AG04450 (cell line): Measurements from ENCODE around the gene TTPAL. TPM values are rescaled to one million over a fixed set of nuclear protein-coding genes. Genes with fewer than 3 reads are reported as not detected.

ENCODE experiments used
- CTCF ChIA-PET: fragments of 300-600, 350-600 bp; formaldehyde crosslinking; extraction: SDS; loops from one replicate; lab custom pipeline; 2022; ENCODE audit warnings: antibody characterized with exemption, inconsistent platforms; lab: Charles Lee
- POLR2A ChIA-PET: fragments of 350-600 bp; formaldehyde crosslinking; extraction: SDS; loops from one replicate; lab custom pipeline; 2021; ENCODE audit warnings: antibody characterized with exemption, inconsistent platforms; lab: Yijun Ruan, JAX
- DNase-seq: peaks from one replicate; pipeline ENCODE4 v3.0.0-alpha.2; 2011; ENCODE audit warnings: low read depth, low spot score
- H3K27ac ChIP-seq: one replicate; pipeline ENCODE4 v1.5.1; 2012; ENCODE audit warnings: low read depth, low read length, control low read depth
- H3K27me3 ChIP-seq: one replicate; pipeline ENCODE4 v1.6.0; 2012; ENCODE audit warnings: low read length; ENCODE audit not compliant: control insufficient read depth, insufficient read depth
- H3K4me3 ChIP-seq: 2 replicates; pipeline ENCODE4 v1.5.1; 2011; ENCODE audit warnings: mild to moderate bottlenecking, low read depth, low read length, control low read depth
- H3K9me3 ChIP-seq: 2 replicates; pipeline ENCODE4 v1.5.1; 2012; ENCODE audit warnings: low read length; ENCODE audit not compliant: control insufficient read depth, insufficient read depth
- CTCF ChIP-seq: IDR thresholded peaks from 2 replicates; pipeline ENCODE4 v1.5.1; 2011; ENCODE audit warnings: low read depth, low read length, control low read depth, inconsistent platforms
- polyA plus RNA-seq: library from polyadenylated mRNA; depleted of rRNA; stranded (reverse); fragments of >200 nt; gene quantifications from 2 replicates; pipeline ENCODE4 v1.2.3, GENCODE V29; 2011

Gene TTPAL
- polyA plus RNA-seq, 1 experiment = 11.2 TPM

GRCh38 chr20:44521484-44522481, 46.1 kb downstream of the TTPAL start, which contains the start of gene SERINC3:
SERINC3 (minus strand) TSS chr20:44522070; CDS start chr20:44521951, 119 bp downstream.
- TF ChIP-seq CTCF = peak; percentile 16
- CTCF ChIA-PET = interaction anchor here (0.9 to 1.4 kb wide), 3 partner anchors 10 to 77 kb away, joined by 3 to 5 read pairs (median 3); no protein-coding TSS in a partner anchor
- Histone ChIP-seq H3K9me3 (peaks cover 6% of the 10 kb centered on the region; the same call in 1 of the 2 replicates), H3K27ac (peak within 1 kb of the TSS; percentile 100), H3K4me3 (peak within 1 kb of the TSS; percentile 100), H3K27me3 (no peaks in the 10 kb centered on the region)
- DNase-seq = peak; percentile 80
- POLR2A ChIA-PET = interaction anchor here (1.2 kb wide), 1 partner anchor 341 kb away, joined by 3 read pairs; no protein-coding TSS in a partner anchor

DNA sequence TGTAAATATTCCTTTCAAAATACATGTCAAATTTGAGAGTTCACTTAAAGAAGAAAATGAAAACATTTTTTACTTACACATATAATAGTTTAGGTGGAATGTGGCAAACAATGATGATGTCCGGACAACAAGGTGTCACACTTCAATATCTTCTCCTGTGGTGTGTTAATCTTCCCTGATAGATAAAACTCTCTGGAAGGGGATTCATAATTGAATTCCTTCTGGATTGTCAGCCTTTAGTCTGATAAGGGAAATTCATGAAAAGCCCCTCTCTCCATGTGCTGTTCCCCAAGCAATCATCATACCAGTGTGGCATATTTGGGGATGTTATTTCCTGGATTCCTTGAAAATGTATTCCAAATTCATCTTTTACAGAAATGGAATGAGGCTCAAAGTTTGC, 47.2 kb downstream of the TTPAL start:
- DNase-seq = no peak
- H3K27ac ChIP-seq = no peak overlapping the region
- no peaks in the 10 kb centered on the region for H3K27me3 ChIP-seq
- no peak for TF ChIP-seq CTCF
- no peak overlapping the region for H3K4me3 ChIP-seq
- ChIA-PET POLR2A (no interaction called here), CTCF (no interaction called here)
- H3K9me3 ChIP-seq = peaks cover 6% of the 10 kb centered on the region; the same call in 1 of the 2 replicates

DNA sequence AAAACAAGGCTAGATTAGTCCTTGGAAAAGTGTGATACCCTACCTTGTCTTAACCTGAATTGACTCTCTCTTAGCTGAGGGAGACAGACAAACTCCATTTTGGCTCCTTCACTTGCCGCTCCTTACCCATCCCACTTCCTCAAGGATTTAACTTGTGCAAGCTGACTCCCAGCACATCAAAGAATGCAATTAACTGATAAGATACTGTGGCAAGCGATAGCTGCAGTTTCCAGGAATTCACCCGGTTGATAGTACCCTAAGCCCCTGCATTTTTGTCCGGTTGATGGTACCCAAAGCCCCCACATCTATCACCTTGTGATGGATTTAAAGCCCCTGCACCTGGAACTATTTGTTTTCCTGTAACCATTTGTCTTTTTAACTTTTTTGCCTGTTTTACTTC, 48.1 kb downstream of the TTPAL start:
- ChIA-PET CTCF (interaction anchor here (1.5 kb wide), 1 partner anchor 86 kb away, joined by 4 read pairs; no protein-coding TSS in a partner anchor), POLR2A (no interaction called here)
- Histone ChIP-seq H3K27ac (no peak overlapping the region), H3K4me3 (no peak overlapping the region), H3K9me3 (peaks cover 6% of the 10 kb centered on the region; the same call in 1 of the 2 replicates), H3K27me3 (no peaks in the 10 kb centered on the region)
- no peak for DNase-seq
- no peak for TF ChIP-seq CTCF

GRCh38 chr20:44526129-44526528, 50.5 kb downstream of the TTPAL start:
- CTCF ChIA-PET = no interaction called here
- H3K4me3 ChIP-seq = no peak overlapping the region
- no peaks in the 10 kb centered on the region for H3K27me3 ChIP-seq
- no peak for DNase-seq
- H3K9me3 ChIP-seq = peaks cover 6% of the 10 kb centered on the region; the same call in 1 of the 2 replicates
- TF ChIP-seq CTCF = no peak
- no peak overlapping the region for H3K27ac ChIP-seq
- POLR2A ChIA-PET = no interaction called here
